ENCODE data around the gene LIMS2. TPM values are rescaled to one million over a fixed set of nuclear protein-coding genes. Genes with fewer than 3 reads are reported as not detected.

LIMS2 gene
- total RNA-seq, 1 donor from 2014 or later: 3.8 TPM

DNA sequence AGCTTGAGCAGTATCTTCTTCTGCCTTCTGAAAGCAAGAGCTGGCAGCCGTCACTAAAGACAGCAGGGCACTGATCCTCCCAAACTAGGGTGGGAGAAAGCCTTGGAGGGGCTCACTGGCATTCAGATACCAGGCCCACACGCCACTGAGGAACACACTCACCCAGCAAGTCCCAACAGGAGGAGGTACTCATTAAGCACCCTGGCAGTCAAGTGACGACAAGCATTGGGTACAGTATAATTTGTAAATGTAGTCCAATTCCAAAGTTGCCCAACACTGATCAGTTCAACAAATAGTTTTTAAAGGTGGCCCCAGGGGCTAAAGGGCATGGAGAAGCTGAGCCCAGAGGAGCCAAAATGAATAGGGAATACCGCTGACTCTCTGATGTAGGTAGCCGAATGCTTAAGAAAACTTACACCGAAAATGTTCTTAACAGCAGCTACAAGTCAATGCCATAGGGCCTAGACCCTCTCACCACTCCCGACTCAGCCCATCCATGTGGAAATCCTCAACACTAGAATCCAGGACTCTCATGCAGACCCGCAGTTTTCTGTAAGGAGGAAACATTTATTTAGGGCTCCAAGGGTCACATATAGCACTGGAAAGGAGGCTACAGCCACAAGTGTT, 9.9 kb downstream of the LIMS2 start:
- H3K27ac Mint-ChIP-seq (ENCODE audit: unreplicated experiment): no peak overlapping the region
- no peak overlapping the region for H3K4me3 Mint-ChIP-seq (ENCODE audit: unreplicated experiment)
- no peaks in the 10 kb centered on the region for H3K27me3 Mint-ChIP-seq (ENCODE audit: unreplicated experiment)
- DNase-seq (ENCODE audit: low spot score): no peak
- H3K4me1 Mint-ChIP-seq (ENCODE audit: unreplicated experiment): peaks cover 4% of the 10 kb centered on the region
- no peaks in the 10 kb centered on the region for H3K9me3 Mint-ChIP-seq (ENCODE audit: unreplicated experiment)
- H3K36me3 Mint-ChIP-seq (ENCODE audit: low read depth, unreplicated experiment): no peaks in the 10 kb centered on the region
- TF ChIP-seq CTCF (IDR thresholded peaks at IDR 0.05; ENCODE audit: unreplicated experiment): no peak

DNA sequence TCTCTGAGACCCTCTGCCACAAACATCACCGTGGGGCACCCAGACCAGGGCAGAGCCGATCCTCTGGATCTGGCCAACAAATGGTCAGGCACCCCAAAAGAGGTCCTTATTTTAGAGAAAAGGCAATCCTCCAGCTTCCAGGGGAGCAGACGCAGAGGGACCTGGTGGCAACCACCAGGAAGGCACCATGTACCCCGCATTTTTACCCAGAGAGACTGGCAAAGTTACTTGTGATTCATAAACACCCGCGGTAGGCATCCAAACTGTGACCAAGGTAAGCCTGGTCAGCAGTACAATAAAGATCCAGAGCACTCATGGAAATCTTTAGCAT, 10.5 kb downstream of the LIMS2 start:
- H3K27me3 Mint-ChIP-seq (ENCODE audit: unreplicated experiment): no peaks in the 10 kb centered on the region
- no peak for DNase-seq (ENCODE audit: low spot score)
- H3K27ac Mint-ChIP-seq (ENCODE audit: unreplicated experiment): no peak overlapping the region
- TF ChIP-seq CTCF (IDR thresholded peaks at IDR 0.05; ENCODE audit: unreplicated experiment): no peak
- H3K36me3 Mint-ChIP-seq (ENCODE audit: low read depth, unreplicated experiment): no peaks in the 10 kb centered on the region
- peaks cover 4% of the 10 kb centered on the region for H3K4me1 Mint-ChIP-seq (ENCODE audit: unreplicated experiment)
- H3K9me3 Mint-ChIP-seq (ENCODE audit: unreplicated experiment): no peaks in the 10 kb centered on the region
- H3K4me3 Mint-ChIP-seq (ENCODE audit: unreplicated experiment): no peak overlapping the region

- TF ChIP-seq CTCF (IDR thresholded peaks at IDR 0.05; ENCODE audit: unreplicated experiment): no peak
- Mint-ChIP-seq H3K9me3 (ENCODE audit: unreplicated experiment) (no peaks in the 10 kb centered on the region), H3K4me3 (ENCODE audit: unreplicated experiment) (no peak overlapping the region), H3K4me1 (ENCODE audit: unreplicated experiment) (peaks cover 4% of the 10 kb centered on the region), H3K36me3 (ENCODE audit: low read depth, unreplicated experiment) (no peaks in the 10 kb centered on the region), H3K27ac (ENCODE audit: unreplicated experiment) (no peak overlapping the region), H3K27me3 (ENCODE audit: unreplicated experiment) (no peaks in the 10 kb centered on the region)
- peak; percentile 60 for DNase-seq (ENCODE audit: low spot score)
Measured at GRCh38 chr2:127664065-127664894, 11.1 kb downstream of the LIMS2 start.

DNA sequence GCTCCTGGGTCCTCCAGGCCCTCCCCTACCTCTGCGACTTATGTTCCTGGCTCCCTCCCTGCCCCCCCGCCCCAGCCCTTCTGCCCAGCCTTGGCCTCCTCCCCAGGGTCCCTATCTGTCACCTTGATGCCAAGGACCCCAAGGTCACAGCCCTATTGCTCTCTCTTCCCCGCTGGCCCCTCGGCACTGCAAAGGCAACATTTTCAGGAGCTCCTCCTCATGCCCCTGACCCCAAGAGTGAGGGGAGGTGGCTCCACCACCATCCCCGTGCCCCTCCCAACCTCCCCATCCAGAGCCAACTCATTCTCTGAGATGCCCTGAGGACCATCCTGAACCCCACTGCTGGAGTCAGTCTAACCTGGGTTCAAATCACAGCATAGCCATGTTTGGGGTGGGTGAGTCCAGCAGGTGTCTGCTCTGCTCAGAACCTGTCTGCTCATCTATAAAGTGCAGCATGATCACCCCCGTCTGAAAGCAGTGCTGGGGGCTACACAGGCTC, 11.7 kb downstream of the LIMS2 start:
- Mint-ChIP-seq H3K9me3 (ENCODE audit: unreplicated experiment) (no peaks in the 10 kb centered on the region), H3K4me1 (ENCODE audit: unreplicated experiment) (peaks cover 4% of the 10 kb centered on the region), H3K27me3 (ENCODE audit: unreplicated experiment) (no peaks in the 10 kb centered on the region), H3K27ac (ENCODE audit: unreplicated experiment) (no peak overlapping the region), H3K36me3 (ENCODE audit: low read depth, unreplicated experiment) (no peaks in the 10 kb centered on the region), H3K4me3 (ENCODE audit: unreplicated experiment) (no peak overlapping the region)
- no peak for DNase-seq (ENCODE audit: low spot score)
- no peak for TF ChIP-seq CTCF (IDR thresholded peaks at IDR 0.05; ENCODE audit: unreplicated experiment)
